Activated T-cell treated with anti-CD3 and anti-CD28 coated beads, Interleukin-2, amount 50 U/mL, for 48 hours (primary cell): ENCODE results near the gene STX1B.
"Not testable (repeated sequence)": the region's sequence is repeated elsewhere in the genome, so short reads cannot be mapped to it uniquely, and the experiment has no call there.

ENCODE experiments used
- DNase-seq, 2 experiments: peaks; one replicate each; pipeline ENCODE4 v3.0.0-alpha.2; 2020

The STX1B gene

DNA sequence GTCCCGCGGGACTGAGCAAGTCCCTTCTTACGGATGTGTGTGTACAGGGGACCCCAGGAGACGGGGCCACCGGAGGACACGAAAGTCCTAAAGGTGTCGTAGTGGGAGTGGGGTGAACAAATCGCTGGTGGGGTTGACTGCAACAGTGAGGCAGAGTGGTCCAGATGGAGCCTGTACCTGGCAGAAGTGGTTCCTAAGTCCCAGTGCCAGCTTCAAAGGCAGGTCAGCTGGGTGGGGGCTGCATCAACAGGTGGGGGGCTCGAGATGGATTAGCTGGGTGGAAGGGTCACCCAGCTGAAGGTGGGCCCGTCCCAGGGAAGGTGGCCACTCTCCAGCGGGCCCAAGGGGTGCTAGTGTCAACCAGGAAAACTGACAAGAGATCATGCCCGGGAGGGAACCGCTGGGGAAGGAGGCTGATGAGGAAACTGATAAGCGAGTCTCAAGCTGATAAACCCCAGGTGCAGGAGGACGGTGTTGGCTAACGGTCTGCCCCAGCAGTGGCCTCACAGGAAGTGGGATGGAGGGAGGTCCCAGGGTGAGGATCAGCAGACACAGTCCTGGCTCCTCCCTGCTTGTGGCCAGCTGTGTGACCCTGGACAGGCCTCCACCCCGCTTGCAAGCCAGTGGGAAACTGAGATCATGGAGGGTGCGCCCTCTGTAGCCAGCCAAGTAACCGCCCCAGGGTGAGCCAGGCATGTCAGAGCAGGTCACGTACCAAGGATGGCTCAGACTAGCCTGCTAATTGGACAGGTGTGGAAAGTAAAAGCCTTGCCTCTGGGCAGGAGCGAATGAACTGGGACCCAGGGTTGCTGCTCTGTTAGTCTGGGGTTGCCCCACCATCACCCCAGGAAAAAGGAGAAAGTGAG is 60.6 kb downstream of the STX1B start:
- DNase-seq, result peak; percentile 56 to 67

GRCh38 chr16:30948667-30949649 is 61.5 kb downstream of the STX1B start, which contains the start of gene ORAI3:
ORAI3 (plus strand) TSS chr16:30949068; CDS start chr16:30949290, 222 bp downstream.
- DNase-seq, result peak; percentile 55 to 70

DNA sequence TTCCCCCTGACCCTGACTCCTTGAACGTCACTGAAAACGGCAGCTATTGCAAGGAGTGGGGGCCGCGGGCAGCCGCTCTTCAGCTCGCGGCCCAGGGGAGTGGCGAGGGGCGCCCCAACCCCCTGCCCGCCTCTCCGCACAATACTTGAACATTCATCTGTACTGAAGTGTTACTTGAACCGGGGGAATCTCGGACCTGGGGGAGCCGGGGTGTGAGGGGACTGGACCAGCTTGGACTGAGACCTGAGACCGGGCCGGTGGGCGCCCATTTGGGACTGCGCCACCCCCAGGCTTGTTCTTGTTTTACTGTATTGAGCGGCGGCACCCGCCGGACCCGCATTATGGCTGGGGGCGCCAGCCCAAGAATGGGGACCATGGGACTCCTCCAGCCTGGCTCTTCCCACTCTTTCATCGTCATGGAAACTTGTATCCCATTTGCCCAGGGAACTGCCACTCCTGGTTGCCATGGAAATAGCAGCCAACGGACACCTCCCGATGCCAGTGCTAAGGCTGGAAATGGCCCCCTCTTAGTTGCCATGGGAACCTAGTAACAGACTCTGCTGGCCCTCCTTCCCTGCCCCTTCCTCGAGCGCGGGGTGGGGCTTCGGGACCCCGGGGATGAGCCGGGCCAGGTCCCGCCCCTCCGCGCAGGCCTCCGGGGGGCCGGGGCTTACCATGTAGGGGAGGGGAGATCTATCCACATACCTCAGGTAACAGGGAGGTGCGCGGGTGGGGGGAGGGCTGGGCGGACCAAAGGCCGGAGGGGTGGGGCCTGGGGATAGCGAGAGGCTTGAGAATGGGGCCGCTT is 62.4 kb downstream of the STX1B start:
- no peak for DNase-seq

DNA sequence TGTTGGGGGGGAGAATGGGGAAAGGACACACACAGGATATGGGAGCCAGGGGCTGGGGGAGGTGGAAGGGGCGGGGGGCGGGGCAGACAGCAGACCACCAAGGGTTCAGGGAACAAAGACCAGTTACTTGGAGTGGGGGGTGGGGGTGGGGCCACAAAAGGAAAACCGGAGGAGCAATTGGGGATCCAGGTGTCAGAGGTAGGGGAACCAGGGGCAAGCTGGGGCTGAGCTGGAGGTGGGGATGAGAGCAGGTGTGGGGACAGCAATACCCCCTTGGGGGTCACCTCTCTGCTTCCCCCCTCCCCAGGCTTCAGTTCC is 62.9 kb downstream of the STX1B start:
- DNase-seq, result no peak

DNA sequence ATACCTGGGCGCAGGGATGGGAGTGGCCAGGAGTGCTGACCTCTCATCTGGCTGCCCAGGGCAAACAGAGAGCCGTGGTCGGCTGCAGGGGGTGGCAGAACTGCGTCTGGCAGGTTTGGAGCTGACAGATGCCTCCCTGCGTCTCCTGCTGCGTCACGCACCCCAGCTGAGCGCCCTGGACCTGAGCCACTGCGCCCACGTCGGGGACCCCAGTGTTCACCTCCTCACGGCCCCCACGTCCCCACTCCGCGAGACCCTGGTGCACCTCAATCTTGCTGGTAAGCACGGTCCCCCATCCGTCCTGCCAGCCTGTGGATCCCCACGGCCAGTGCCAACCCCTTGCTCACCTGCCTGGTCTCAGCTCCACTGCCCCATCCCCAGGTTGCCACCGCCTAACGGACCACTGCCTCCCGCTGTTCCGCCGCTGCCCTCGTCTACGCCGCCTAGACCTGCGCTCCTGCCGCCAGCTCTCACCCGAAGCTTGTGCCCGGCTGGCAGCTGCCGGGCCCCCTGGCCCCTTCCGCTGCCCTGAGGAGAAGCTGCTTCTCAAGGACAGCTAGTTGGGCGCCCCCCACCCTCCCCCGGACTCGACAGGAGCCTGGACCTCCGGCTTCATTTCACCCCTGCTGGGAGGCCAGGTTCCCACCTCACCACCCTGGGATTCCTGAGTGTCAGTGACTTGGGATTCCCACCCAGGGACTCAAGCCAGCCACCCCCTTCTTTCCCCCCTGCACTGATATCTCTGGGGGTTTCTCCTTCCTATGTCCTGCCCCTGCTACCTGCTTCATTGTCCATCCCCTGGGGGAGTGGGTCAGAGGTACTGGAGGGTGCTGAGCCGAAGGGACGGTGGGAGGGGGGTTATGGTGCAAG is 63.5 kb downstream of the STX1B start:
- DNase-seq, result no peak

GRCh38 chr16:30944352-30944751 is 66.1 kb downstream of the STX1B start:
- no peak for DNase-seq

DNA sequence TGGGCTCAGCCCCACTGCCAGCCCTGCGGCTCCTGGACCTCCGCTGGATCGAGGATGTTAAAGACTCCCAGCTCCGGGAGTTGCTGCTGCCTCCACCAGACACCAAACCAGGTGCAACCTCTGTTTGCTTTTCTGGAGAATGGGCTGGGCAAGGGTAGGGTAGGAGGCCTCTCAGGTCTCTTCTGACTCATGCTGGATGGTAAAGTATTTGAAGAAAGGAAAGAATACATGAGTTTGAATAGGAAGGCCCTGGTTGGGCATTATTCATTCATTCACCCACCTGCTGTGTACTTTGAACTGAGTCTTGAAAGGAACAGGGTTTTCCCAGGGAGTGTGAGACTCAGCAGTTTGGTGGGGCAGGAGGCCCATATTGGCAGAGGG is 68.0 kb downstream of the STX1B start:
- DNase-seq, result no peak

DNA sequence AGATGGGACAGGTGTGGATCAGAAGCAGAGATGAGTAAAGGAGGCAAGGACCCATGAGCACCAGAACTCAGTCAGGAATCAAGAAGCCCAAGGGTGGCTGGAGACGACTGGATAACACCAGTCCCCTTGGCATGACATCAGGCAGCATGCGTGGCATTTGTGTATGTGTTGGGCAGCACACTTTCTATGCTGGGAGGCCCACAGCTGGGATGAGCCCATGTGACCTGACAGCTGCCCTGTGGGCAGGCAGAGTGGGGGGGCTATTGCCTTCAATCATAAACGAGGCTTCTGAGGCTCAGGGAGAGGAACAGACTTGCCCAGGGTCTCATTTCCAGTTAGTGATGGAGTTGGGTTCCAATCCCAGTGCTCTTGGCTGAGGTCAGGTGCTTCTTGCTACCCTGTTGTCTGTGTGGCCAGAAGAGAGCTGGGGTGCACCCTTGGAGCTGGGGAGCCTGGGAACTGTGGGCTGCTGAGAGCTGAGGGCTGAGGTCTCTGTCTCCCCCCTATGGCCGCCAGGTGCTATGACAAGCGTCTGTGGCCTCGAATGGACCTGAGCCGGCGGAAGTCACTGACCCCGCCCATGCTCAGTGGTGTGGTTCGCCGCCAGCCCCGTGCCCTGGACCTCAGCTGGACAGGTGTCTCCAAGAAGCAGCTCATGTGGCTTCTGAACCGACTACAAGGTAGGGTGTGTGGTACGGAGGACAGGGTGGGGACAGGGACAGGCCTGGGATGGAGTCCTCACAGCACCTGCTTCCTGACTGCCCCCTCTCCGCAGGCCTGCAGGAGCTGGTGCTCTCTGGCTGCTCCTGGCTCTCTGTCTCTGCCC is 68.6 kb downstream of the STX1B start:
- peak; percentile 78 to 83 for DNase-seq

DNA sequence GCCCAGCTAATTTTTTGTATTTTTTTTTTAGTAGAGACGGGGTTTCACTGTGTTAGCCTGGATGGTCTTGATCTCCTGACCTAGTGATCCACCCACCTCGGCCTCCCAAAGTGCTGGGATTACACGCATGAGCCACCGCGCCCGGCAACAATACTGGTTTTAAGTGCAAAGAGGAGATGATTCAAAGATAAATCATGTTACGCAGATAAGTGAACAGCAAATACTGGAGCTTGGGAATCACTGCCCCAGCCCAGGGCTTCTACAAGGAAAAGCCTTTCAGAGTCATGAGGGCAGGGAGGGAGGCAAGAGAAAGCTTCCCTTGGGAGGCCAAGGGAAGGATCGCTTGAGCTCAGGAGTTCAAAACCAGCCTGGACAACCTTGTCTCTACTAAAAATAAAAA is 70.9 kb downstream of the STX1B start:
- DNase-seq, result not testable (repeated sequence)
